ENCODE data around the gene GPATCH2L. TPM values are rescaled to one million over a fixed set of nuclear protein-coding genes. Genes with fewer than 3 reads are reported as not detected.

The GPATCH2L gene
- total RNA-seq, 1 donor from 2014 or later, result 39.2 TPM

- peak; percentile 32 for DNase-seq (ENCODE audit: low read depth)
These were observed 104.8 kb downstream of the GPATCH2L start for GRCh38 chr14:76256545-76256944.

DNA sequence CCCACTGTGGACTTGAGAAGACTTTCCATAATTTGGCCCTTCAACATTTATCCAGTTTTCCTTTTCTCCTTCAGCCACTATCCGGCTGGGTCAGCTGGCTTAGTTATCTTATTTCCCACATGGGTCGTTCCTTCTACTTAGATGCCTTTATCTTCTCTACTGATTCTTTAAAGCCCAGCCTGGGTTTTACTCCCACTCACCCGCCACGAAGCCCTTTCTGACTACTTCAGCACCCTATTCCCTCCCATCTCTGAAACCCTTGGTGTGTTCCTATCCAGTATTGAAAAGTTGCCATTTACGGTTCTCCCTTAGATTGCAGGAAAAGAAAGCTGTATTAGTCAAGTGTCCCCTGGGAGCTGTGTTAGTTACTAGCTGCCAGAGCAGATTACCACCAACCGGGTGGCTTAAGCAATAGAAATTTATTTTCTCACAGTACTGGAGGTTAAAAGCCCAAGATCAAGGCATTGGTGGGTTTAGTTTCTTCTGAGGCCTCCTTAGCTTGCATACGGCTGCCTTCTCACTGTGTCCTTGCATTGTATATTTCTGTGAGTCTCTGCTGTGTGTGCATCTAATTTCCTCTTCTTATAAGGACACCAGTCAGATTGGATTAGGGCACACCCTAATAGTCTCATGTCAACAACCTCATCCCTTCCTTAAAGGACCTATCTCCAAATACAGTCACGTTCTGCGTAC is 105.5 kb downstream of the GPATCH2L start:
- peak; percentile 46 for DNase-seq (ENCODE audit: low read depth)

- DNase-seq (ENCODE audit: low read depth), result peak; percentile 21
These were observed 106.2 kb downstream of the GPATCH2L start for GRCh38 chr14:76257842-76258397.

GRCh38 chr14:76259029-76259735 is 107.5 kb downstream of the GPATCH2L start:
- DNase-seq (ENCODE audit: low read depth), result no peak

GRCh38 chr14:76260749-76261148 is 109.0 kb downstream of the GPATCH2L start:
- DNase-seq (ENCODE audit: low read depth), result no peak

DNA sequence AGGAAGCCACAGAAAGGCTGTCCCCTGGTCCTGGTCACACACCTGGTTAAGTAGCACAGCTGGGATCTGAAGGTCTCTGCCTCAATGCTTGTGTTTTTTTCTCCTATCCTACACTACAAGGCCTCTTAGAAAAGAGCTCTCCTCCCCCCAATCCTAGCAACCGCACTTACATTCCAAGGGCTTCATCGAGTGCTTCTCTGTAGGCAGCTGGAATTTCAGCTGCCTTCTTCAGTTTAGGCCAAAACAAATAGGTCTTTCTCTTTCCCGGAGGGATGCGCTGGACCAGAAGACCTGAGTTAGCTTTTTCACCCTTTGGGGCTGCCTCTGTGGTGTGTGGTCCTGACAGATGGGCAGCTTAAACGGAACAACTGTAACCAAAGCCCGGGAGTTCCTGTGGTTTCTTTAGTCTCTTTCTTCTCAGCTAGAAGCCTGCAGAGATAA is 109.7 kb downstream of the GPATCH2L start:
- peak; percentile 87 for DNase-seq (ENCODE audit: low read depth)

DNA sequence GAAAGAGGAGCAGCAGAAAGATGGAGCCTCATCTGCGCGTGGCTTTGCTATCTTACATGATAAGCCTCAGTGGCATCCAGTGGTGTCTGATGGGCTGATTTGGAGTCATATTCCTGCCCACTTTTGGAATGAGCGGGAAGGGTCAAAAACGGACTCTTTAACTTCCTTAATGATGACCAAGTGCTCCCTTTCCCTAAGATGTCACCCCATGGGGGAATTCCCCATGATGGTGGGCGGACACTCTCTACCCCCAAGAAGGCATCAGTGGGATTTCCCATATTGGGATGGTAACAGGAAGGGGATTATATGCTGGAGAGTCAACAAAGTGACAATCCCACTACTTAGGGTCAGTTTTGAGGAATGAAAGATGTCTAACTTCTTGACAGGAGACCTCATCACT is 110.9 kb downstream of the GPATCH2L start:
- no peak for DNase-seq (ENCODE audit: low read depth)

Other genes starting within 250 kb of the GPATCH2L start
- gene TGFB3, start 169.9 kb upstream of the GPATCH2L start, total RNA-seq, result 30.6 and 44.6 TPM in 2 replicates
- gene IFT43, start 166.2 kb upstream of the GPATCH2L start, total RNA-seq, result 37.1 and 38.6 TPM in 2 replicates
- gene ESRRB, start 224.2 kb downstream of the GPATCH2L start, total RNA-seq, result not detected in 2 replicates